Activated naive CD8-positive, alpha-beta T cell treated with anti-CD3 and anti-CD28 coated beads, Interleukin-2, amount 50 U/mL, for 24 hours (primary cell): ENCODE data around the gene KCTD7.
"Not testable (repeated sequence)": the region's sequence is repeated elsewhere in the genome, so short reads cannot be mapped to it uniquely, and the experiment has no call there.

Source experiments
- ATAC-seq: fragments of 150-1000 bp; cut with Tn5 transposase; one replicate; pipeline ENCODE4 v1.10.0; 2021
- DNase-seq: peaks from one replicate; pipeline ENCODE4 v3.0.0; 2021
- H3K27ac Mint-ChIP-seq: one replicate; pipeline ENCODE4 v1.8.0; 2021; ENCODE audit warnings: mild to moderate bottlenecking, mixed read lengths
- H3K27me3 Mint-ChIP-seq: one replicate; pipeline ENCODE4 v1.8.0; 2021; ENCODE audit warnings: mixed read lengths
- H3K36me3 Mint-ChIP-seq: one replicate; pipeline ENCODE4 v1.8.0; 2021; ENCODE audit warnings: low read depth, mixed read lengths
- H3K4me1 Mint-ChIP-seq: one replicate; pipeline ENCODE4 v1.8.0; 2021; ENCODE audit warnings: mixed read lengths
- H3K4me3 Mint-ChIP-seq: one replicate; pipeline ENCODE4 v1.8.0; 2021; ENCODE audit warnings: mild to moderate bottlenecking, moderate library complexity, mixed read lengths
- H3K9me3 Mint-ChIP-seq: one replicate; pipeline ENCODE4 v1.8.0; 2021; ENCODE audit warnings: mixed read lengths

Gene KCTD7

GRCh38 chr7:66631471-66631870 is 2.8 kb downstream of the KCTD7 start:
- Mint-ChIP-seq H3K9me3 (no peaks in the 10 kb centered on the region), H3K4me1 (peaks cover 58% of the 10 kb centered on the region), H3K27me3 (no peaks in the 10 kb centered on the region), H3K4me3 (peak overlapping the region; percentile 22), H3K27ac (peak overlapping the region; percentile 47), H3K36me3 (no peaks in the 10 kb centered on the region)
- no peak for ATAC-seq
- no peak for DNase-seq

DNA sequence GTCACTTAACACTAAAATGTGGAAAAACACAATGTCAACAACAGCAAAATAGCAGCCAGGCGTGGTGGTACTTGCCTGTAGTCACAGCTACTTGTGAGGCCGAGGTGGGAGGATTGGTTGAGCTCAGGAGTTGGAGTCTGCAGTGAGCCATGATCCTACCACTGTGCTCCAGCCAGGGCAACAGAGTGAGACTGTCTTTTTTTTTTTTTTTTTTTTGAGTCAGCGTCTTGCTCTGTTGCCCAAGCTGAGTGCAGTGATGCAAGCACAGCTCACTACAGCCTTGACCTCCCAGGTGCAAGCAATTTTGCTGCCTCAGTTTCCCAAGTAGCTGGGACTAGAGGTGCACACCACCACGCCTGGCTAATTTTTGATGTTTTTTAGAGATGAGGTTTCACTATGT is 6.1 kb downstream of the KCTD7 start:
- no peak for DNase-seq
- H3K4me3 Mint-ChIP-seq, result no peak overlapping the region
- H3K36me3 Mint-ChIP-seq, result peaks cover 6% of the 10 kb centered on the region
- no peaks in the 10 kb centered on the region for H3K27me3 Mint-ChIP-seq
- no peaks in the 10 kb centered on the region for H3K9me3 Mint-ChIP-seq
- no peak overlapping the region for H3K27ac Mint-ChIP-seq
- ATAC-seq, result no peak
- H3K4me1 Mint-ChIP-seq, result peaks cover 41% of the 10 kb centered on the region

- peaks cover 12% of the 10 kb centered on the region for H3K36me3 Mint-ChIP-seq
- H3K27me3 Mint-ChIP-seq, H3K4me3 Mint-ChIP-seq, H3K27ac Mint-ChIP-seq, ATAC-seq, DNase-seq, H3K9me3 Mint-ChIP-seq: not testable (repeated sequence)
- H3K4me1 Mint-ChIP-seq, result peaks cover 34% of the 10 kb centered on the region
Observed at GRCh38 chr7:66635322-66635981, 6.8 kb downstream of the KCTD7 start.

DNA sequence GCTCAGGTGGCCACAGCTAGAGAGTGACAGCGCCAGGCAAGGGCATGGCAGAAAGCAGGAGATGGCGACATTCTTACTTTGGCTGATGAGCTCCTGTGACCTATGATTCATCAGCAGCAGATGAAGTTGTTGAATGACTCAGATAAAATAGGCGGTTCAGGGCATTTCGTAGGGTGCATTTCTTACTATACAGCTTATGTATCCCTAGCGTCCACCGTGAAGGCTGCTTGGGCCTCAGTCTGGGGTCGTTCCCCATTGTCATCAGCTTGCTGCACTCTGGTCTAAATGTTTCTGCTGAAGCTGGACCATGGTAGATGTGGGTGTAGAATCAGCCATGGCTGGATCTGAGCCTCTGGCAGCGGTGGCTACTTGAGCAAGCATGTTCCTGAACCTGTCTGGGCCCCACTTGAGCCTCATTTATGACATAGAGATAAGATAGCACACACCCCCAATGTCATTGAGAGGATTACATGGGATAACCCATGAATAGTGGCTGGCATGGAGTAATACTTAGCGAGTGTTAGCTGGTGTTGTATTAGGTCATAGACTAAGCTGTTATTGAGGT is 7.4 kb downstream of the KCTD7 start:
- H3K27me3 Mint-ChIP-seq, result not testable (repeated sequence)
- H3K4me1 Mint-ChIP-seq, result peaks cover 28% of the 10 kb centered on the region

GRCh38 chr7:66638309-66639099 is 9.8 kb downstream of the KCTD7 start:
- Mint-ChIP-seq H3K4me3 (no peak overlapping the region), H3K4me1 (peaks cover 10% of the 10 kb centered on the region), H3K9me3 (no peaks in the 10 kb centered on the region), H3K36me3 (peaks cover 12% of the 10 kb centered on the region), H3K27ac (no peak overlapping the region), H3K27me3 (no peaks in the 10 kb centered on the region)
- ATAC-seq, result no peak
- no peak for DNase-seq

More for the DNA sequence above, 7.4 kb downstream of the KCTD7 start:
- peak; percentile 95 for ATAC-seq
- not testable (repeated sequence) for H3K4me3 Mint-ChIP-seq, DNase-seq, H3K9me3 Mint-ChIP-seq, H3K27ac Mint-ChIP-seq
- H3K36me3 Mint-ChIP-seq, result peaks cover 12% of the 10 kb centered on the region

DNA sequence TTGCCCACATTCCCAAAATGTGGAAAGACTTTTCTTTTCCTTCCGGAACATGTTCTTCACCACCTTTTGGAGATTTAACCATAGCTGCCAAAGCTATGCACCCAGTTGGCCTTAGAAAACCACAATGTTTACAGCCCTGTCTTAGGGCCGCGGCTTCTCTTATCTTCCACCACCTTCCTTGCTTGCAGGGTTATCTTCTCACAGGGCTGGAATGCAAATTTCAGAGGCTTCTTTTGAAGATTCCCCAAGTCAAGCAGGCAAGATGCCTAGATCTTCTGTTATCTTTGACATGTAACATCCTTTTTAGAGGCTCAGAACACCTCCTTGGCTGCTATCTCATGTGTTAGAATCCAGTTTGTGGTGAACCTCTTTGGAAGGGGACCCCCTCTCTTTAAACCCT is 11.1 kb downstream of the KCTD7 start:
- Mint-ChIP-seq H3K36me3 (peaks cover 12% of the 10 kb centered on the region), H3K27me3 (no peaks in the 10 kb centered on the region), H3K4me1 (peaks cover 10% of the 10 kb centered on the region)

DNA sequence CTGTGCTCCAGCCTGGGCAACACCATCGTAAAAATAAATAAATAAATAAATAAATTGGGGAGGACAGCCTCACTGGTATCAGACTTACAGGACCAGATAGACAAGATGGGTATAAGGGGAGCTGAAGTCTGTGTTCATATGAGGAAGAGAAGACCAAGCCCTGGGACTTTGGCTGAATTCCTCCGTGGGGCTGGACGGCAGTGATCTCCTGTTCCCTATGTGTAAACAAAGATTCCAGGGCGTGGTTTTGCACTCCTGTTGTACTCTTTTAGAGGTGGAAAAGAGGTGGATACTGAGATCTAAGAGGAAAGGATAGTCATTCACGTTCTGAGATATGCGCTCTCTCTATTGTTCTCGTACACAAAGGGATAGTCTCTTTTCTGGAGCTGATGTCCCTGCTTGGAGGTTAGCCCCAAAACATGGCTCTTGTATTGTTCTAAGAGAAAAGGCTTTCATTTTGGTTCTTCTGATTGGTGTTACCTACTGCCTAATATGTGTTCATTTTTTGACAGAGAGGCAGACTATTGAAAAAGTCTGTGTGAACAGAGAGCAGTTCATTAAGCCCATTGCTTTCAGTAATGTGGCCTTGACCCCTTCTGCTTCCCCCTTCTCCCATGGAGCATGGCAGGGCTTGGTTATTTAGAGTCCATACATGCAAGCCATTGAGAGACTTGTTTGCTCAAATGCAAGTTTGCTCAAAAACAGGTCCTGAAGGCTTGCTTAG is 12.3 kb downstream of the KCTD7 start:
- DNase-seq (no peak), ATAC-seq (no peak)
- Mint-ChIP-seq H3K4me1 (peaks cover 3% of the 10 kb centered on the region), H3K9me3 (no peaks in the 10 kb centered on the region), H3K27me3 (no peaks in the 10 kb centered on the region), H3K36me3 (peaks cover 12% of the 10 kb centered on the region), H3K4me3 (no peak overlapping the region), H3K27ac (no peak overlapping the region)

More for the DNA sequence above, 11.1 kb downstream of the KCTD7 start:
- no peak overlapping the region for H3K27ac Mint-ChIP-seq
- ATAC-seq (no peak), DNase-seq (no peak)
- no peak overlapping the region for H3K4me3 Mint-ChIP-seq
- no peaks in the 10 kb centered on the region for H3K9me3 Mint-ChIP-seq

DNA sequence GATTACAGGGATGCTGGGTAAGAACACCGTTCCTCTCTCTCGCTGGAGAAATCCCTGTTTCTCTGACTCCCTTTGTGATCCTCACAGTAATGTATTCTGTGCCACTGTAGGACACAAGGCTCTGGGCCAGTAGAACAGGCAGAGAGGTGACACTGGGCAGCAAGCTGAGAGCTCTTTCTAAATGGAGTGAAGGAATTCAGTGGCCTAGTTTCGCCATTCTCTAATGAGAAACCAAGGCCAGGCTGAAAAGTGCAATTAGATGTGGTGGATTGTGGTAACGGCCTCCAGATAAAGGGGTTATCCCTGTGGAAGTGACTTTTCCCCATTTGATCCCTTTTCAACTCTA is 12.8 kb downstream of the KCTD7 start:
- Mint-ChIP-seq H3K9me3 (no peaks in the 10 kb centered on the region), H3K27me3 (no peaks in the 10 kb centered on the region), H3K4me3 (no peak overlapping the region), H3K4me1 (no peaks in the 10 kb centered on the region), H3K36me3 (peaks cover 12% of the 10 kb centered on the region), H3K27ac (no peak overlapping the region)
- ATAC-seq (no peak), DNase-seq (no peak)

- H3K4me3 Mint-ChIP-seq, result no peak overlapping the region
- peaks cover 12% of the 10 kb centered on the region for H3K36me3 Mint-ChIP-seq
- H3K4me1 Mint-ChIP-seq, result no peaks in the 10 kb centered on the region
- H3K27ac Mint-ChIP-seq, result no peak overlapping the region
- no peaks in the 10 kb centered on the region for H3K27me3 Mint-ChIP-seq
- no peak for DNase-seq
- no peaks in the 10 kb centered on the region for H3K9me3 Mint-ChIP-seq
- ATAC-seq, result no peak
Observed at GRCh38 chr7:66642186-66642585, 13.5 kb downstream of the KCTD7 start.

GRCh38 chr7:66642932-66643331 is 14.3 kb downstream of the KCTD7 start:
- peaks cover 12% of the 10 kb centered on the region for H3K36me3 Mint-ChIP-seq
- no peak overlapping the region for H3K4me3 Mint-ChIP-seq
- no peak overlapping the region for H3K27ac Mint-ChIP-seq
- no peak for ATAC-seq
- DNase-seq, result no peak
- no peaks in the 10 kb centered on the region for H3K4me1 Mint-ChIP-seq
- no peaks in the 10 kb centered on the region for H3K27me3 Mint-ChIP-seq
- no peaks in the 10 kb centered on the region for H3K9me3 Mint-ChIP-seq

DNA sequence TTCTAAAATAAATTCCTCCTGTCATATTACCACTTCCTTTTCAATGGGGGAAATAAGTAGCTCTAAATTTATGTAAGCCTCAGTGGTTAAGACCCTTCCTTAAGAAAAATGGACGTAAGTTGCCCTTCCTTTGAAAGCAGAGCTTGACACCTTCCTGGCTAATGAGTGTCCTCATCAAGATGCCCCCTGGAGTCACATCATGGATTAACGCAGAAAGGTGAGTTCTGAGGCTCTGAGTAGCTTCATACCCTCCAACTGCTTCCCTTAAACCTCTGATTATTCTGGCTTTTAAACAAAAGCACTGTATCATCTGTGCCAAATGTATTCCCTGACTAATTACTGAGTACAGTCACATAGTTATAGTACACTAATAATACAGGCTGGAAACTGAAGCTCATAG is 14.7 kb downstream of the KCTD7 start:
- no peaks in the 10 kb centered on the region for H3K4me1 Mint-ChIP-seq
- H3K9me3 Mint-ChIP-seq, result no peaks in the 10 kb centered on the region
- peaks cover 12% of the 10 kb centered on the region for H3K36me3 Mint-ChIP-seq
- H3K27ac Mint-ChIP-seq, result no peak overlapping the region
- no peak for ATAC-seq
- H3K27me3 Mint-ChIP-seq, result no peaks in the 10 kb centered on the region
- H3K4me3 Mint-ChIP-seq, result no peak overlapping the region
- no peak for DNase-seq

- H3K27me3 Mint-ChIP-seq, H3K27ac Mint-ChIP-seq, DNase-seq, H3K4me3 Mint-ChIP-seq, H3K36me3 Mint-ChIP-seq, ATAC-seq, H3K9me3 Mint-ChIP-seq: not testable (repeated sequence)
- peaks cover 19% of the 10 kb centered on the region for H3K4me1 Mint-ChIP-seq
Observed at GRCh38 chr7:66651026-66651425, 22.3 kb downstream of the KCTD7 start.

- Mint-ChIP-seq H3K27ac (peak overlapping the region; percentile 96), H3K4me3 (peak overlapping the region; percentile 94), H3K4me1 (peaks cover 27% of the 10 kb centered on the region)
- H3K36me3 Mint-ChIP-seq, H3K9me3 Mint-ChIP-seq, DNase-seq, ATAC-seq, H3K27me3 Mint-ChIP-seq: not testable (repeated sequence)
Observed at GRCh38 chr7:66653719-66654274, 25.1 kb downstream of the KCTD7 start.

DNA sequence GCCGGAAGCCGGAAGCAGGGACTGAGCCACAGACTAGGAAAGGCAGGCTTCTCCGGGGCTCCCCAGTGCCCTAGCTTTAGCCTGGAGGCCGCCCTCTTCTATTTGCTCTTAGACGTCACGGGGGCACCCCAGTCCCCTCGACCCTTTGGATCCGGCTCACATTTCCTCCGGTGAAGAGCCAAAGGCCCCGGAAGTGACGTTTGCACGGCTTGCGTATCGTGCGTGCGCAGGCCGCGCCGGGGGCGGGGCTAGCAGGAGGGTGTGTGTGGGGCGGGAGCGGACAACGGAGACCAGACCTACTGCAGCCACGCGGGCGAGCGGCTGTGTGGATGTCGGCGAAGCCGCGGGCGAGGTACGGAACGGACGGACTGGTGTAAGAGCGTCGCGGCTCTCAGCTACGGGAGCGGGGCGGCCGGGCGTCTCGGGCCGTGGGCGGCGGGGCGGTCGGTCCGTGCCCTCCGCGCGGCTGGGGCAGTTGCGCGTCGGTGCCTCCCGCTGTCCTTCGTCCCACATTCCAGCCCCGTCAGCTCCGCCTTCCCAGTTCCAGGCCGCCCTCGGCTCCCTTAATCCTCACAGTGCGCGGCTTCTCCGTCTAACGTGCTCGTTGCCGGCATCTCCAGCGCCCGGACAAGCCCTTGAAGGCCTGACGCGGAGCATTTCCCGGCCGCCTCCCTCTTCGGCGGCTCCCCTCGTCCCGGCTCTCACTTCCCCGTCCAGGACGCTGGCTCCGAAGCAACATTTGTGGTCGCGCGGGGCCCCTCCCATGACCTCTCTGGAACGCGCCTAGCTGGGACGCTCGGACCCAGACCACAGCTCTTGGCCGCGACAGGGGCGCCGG is 25.8 kb downstream of the KCTD7 start:
- Mint-ChIP-seq H3K4me1 (peaks cover 27% of the 10 kb centered on the region), H3K9me3 (no peaks in the 10 kb centered on the region), H3K27me3 (no peaks in the 10 kb centered on the region), H3K4me3 (peak overlapping the region; percentile 94), H3K27ac (peak overlapping the region; percentile 96), H3K36me3 (peaks cover 4% of the 10 kb centered on the region)
- DNase-seq, result peak; percentile 98
- ATAC-seq, result peak; percentile 98
